GM12891 (cell line): ENCODE results near the gene SLC37A1.
"Not testable (repeated sequence)": the region's sequence is repeated elsewhere in the genome, so short reads cannot be mapped to it uniquely, and the experiment has no call there.

ENCODE experiments used
- DNase-seq: peaks from one replicate; pipeline ENCODE4 v3.0.0; 2011; ENCODE audit warnings: low spot score; ENCODE audit not compliant: insufficient read length
- FAIRE-seq: peaks from 2 replicates; lab custom pipeline; 2011; peaks lifted over from hg19 to GRCh38; lab: Jason Lieb, UNC
- PAX5 ChIP-seq: IDR thresholded peaks from 2 replicates; pipeline ENCODE4 v1.6.1; 2011; ENCODE audit warnings: low read length, moderate library complexity, mild to moderate bottlenecking; ENCODE audit not compliant: insufficient read depth, severe bottlenecking
- POLR2A ChIP-seq: IDR thresholded peaks from 2 replicates; pipeline ENCODE4 v1.6.1; 2011; ENCODE audit warnings: low read depth, low read length, control low read depth
- POLR2AphosphoS5 ChIP-seq: IDR thresholded peaks from 2 replicates; pipeline ENCODE4 v1.6.1; 2011; ENCODE audit warnings: low read depth, low read length, control low read depth
- POU2F2 ChIP-seq: IDR thresholded peaks from 2 replicates; pipeline ENCODE4 v1.6.1; 2011; ENCODE audit warnings: low read depth, mild to moderate bottlenecking, control low read depth, low read length, moderate library complexity
- SPI1 ChIP-seq: IDR thresholded peaks from 2 replicates; pipeline ENCODE4 v1.6.1; 2011; ENCODE audit warnings: low read depth, low read length, control low read depth
- TAF1 ChIP-seq: IDR thresholded peaks from 2 replicates; pipeline ENCODE4 v1.6.1; 2011; ENCODE audit warnings: low read depth, low read length, control low read depth

The SLC37A1 gene

GRCh38 chr21:42624095-42624790 lies 110.6 kb downstream of the SLC37A1 start:
- TF ChIP-seq POLR2AphosphoS5 (no peak), TAF1 (no peak), PAX5 (no peak), POU2F2 (no peak), SPI1 (no peak), POLR2A (no peak)
- FAIRE-seq (no peak), DNase-seq (no peak)

- no peak for TF ChIP-seq PAX5
- no peak for TF ChIP-seq POU2F2
- no peak for TF ChIP-seq POLR2A
- TF ChIP-seq POLR2AphosphoS5, result no peak
- TF ChIP-seq SPI1, result no peak
- TF ChIP-seq TAF1, result no peak
- FAIRE-seq, result no peak
- no peak for DNase-seq
Observed at GRCh38 chr21:42624936-42625335, 111.3 kb downstream of the SLC37A1 start.

DNA sequence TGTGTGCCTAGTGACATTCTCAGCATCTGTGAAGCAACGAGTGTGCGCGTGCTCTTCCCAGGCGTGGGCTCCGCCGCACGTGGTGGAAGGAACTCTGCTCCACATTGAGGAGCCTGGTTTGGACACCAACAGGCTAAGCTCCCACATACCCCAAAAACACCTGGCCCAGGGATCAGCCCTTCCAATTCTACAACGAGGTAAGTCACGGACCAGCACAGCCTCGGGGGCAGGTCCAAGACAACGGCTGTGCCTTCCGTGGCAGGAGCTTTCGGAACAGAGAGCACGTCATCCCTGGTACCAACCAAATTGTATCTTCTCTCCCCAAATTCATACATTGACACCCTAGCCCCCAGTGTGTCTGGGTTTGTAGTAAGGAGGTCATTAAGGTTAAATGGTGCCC lies 112.5 kb downstream of the SLC37A1 start:
- TF ChIP-seq PAX5 (no peak), SPI1 (no peak), POLR2A (no peak), POLR2AphosphoS5 (no peak), POU2F2 (no peak), TAF1 (no peak)
- no peak for DNase-seq
- FAIRE-seq, result no peak

GRCh38 chr21:42627527-42628289 lies 114.1 kb downstream of the SLC37A1 start:
- no peak for FAIRE-seq
- no peak for TF ChIP-seq PAX5
- no peak for TF ChIP-seq SPI1
- no peak for TF ChIP-seq TAF1
- TF ChIP-seq POLR2A, result no peak
- no peak for TF ChIP-seq POLR2AphosphoS5
- TF ChIP-seq POU2F2, result no peak
- no peak for DNase-seq

GRCh38 chr21:42628466-42629061 lies 114.9 kb downstream of the SLC37A1 start:
- FAIRE-seq, DNase-seq: not testable (repeated sequence)

DNA sequence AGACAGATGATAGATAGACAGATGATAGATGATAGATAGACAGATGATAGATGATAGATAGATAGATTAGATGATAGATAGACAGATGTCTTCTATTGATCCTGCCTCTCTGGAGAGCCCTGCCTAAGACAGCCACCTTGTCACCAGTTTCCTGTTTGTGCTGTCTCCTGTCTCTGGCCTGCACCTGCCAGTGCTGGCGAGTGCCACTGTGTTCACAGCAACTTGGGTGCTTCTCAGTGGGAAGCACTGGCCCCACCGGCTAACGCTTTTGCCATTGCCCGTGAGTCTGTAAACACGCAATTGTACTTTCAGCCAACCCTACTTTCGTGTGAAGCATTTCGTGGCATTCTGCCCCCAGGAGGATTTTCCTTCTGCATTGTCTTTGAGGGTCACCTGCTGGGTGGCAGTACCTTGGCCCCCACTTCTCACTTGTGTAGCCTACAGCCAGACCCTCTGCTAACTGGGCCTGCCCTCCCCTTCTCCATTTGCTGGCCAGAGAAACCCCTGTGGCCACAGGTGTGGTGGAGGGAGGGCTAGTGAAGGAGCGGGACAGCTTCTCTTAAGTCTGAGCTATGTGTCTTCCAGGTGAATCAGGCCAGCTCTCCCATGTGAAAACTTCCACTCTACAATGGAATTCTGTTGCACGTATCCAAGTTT lies 116.4 kb downstream of the SLC37A1 start:
- TF ChIP-seq POLR2A (no peak), SPI1 (no peak), PAX5 (no peak), TAF1 (no peak), POLR2AphosphoS5 (no peak), POU2F2 (no peak)
- DNase-seq (no peak), FAIRE-seq (no peak)

DNA sequence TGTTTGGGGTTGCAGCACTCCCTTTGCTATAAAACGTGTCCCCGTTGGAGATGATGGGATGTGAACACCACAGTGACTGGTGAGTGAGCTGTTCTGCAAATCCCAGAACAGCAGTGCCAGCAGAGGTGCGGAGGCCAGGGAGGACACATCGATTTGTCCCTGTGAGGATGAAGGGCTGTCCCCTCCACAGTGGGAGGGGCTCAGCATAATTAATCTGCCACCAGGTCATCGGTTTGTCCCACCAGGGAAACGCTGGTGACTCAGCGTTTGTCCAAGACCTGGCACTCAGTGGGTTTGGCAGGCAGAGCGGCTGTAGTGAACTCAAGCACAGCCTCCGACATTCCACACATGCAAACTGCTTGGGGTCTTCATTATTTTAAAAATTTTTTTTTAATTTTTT lies 117.0 kb downstream of the SLC37A1 start:
- DNase-seq, result no peak
- no peak for FAIRE-seq
- no peak for TF ChIP-seq SPI1
- no peak for TF ChIP-seq POU2F2
